Suprapubic skin (tissue), 4 donors: ENCODE results near the gene ARCN1.

ENCODE experiments used
- CTCF ChIP-seq, 2 donors: fragments of 200-600 bp in 1 of 2; fragments of 450-650 bp in 1 of 2; sonication (generic) in 1 of 2; IDR thresholded peaks; one replicate each; pipeline ENCODE4 v1.5.1; 2016 to 2019; ENCODE audit warnings: antibody characterized with exemption in 2 of 2, mild to moderate bottlenecking in 1 of 2, moderate library complexity in 1 of 2
- POLR2A ChIP-seq, 2 donors: fragments of 450-650 bp; IDR thresholded peaks; one replicate each; pipeline ENCODE4 v1.6.1; 2017; ENCODE audit warnings: antibody characterized with exemption in 2 of 2, mild to moderate bottlenecking in 2 of 2, moderate library complexity in 2 of 2
- POLR2AphosphoS5 ChIP-seq, 3 donors: sonication (generic); formaldehyde crosslinking; IDR thresholded peaks; one replicate each; pipeline ENCODE4 v1.6.1; 2017; ENCODE audit warnings: antibody characterized with exemption in 3 of 3

- TF ChIP-seq CTCF (IDR thresholded peaks at IDR 0.05) = no peak
- no peak for TF ChIP-seq POLR2A (IDR thresholded peaks at IDR 0.05)
- TF ChIP-seq POLR2AphosphoS5 (IDR thresholded peaks at IDR 0.05) = no peak
These were observed 73.0 kb downstream of the ARCN1 start for GRCh38 chr11:118645066-118645715.
